Naive thymus-derived CD4-positive, alpha-beta T cell (primary cell): Measurements from ENCODE around the gene ZFYVE28. TPM values are rescaled to one million over a fixed set of nuclear protein-coding genes. Genes with fewer than 3 reads are reported as not detected.
"Not testable (repeated sequence)": the region's sequence is repeated elsewhere in the genome, so short reads cannot be mapped to it uniquely, and the experiment has no call there.

ENCODE experiments used
- ATAC-seq: fragments of 150-1000 bp; cut with Tn5 transposase; 2 replicates; pipeline ENCODE4 v1.10.0; 2021; ENCODE audit warnings: mild to moderate bottlenecking, moderate library complexity
- CTCF ChIA-PET: fragments of 350-600 bp; sonication (Branson Sonifier 250); formaldehyde crosslinking; loops from one replicate; lab custom pipeline; 2021; ENCODE audit warnings: antibody characterized with exemption; lab: Charles Lee
- POLR2A ChIA-PET: fragments of 350-600 bp; sonication (Branson Sonifier 250); formaldehyde crosslinking; loops from one replicate; lab custom pipeline; 2021; ENCODE audit warnings: antibody characterized with exemption, inconsistent platforms; lab: Charles Lee
- DNase-seq, 9 donors: peaks; one replicate each; pipeline versions ENCODE4 v3.0.0 to v3.0.0-alpha.2; 2020 to 2022; ENCODE audit warnings: mixed read lengths in 1 of 9
- H3K27ac ChIP-seq: one replicate; pipeline ENCODE4 v1.7.0; 2013; ENCODE audit warnings: mild to moderate bottlenecking, low read depth, low read length, moderate library complexity
- H3K27me3 ChIP-seq, 2 donors: one replicate each; pipeline ENCODE4 v1.7.0; 2013; ENCODE audit warnings: low read length in 2 of 2, mild to moderate bottlenecking in 2 of 2, moderate library complexity in 2 of 2; ENCODE audit not compliant: control insufficient read depth in 2 of 2, insufficient read depth in 2 of 2
- H3K36me3 ChIP-seq, 3 experiments: 1 replicate in 2 of 3; 2 replicates in 1 of 3; pipeline ENCODE4 v1.7.0; 2013; ENCODE audit warnings: low read length in 3 of 3, mild to moderate bottlenecking in 3 of 3, moderate library complexity in 1 of 3; ENCODE audit not compliant: insufficient read depth in 3 of 3, control insufficient read depth in 2 of 3
- H3K4me1 ChIP-seq, 2 donors: one replicate each; pipeline ENCODE4 v1.7.0; 2013; ENCODE audit warnings: low read length in 2 of 2, mild to moderate bottlenecking in 2 of 2, moderate library complexity in 1 of 2; ENCODE audit not compliant: control insufficient read depth in 2 of 2, insufficient read depth in 2 of 2
- H3K4me3 ChIP-seq: 2 replicates; pipeline ENCODE4 v1.7.0; 2013; ENCODE audit warnings: mild to moderate bottlenecking, low read length
- H3K9me3 ChIP-seq, 3 experiments: 1 replicate in 2 of 3; 2 replicates in 1 of 3; pipeline ENCODE4 v1.7.0; 2013; ENCODE audit warnings: low read length in 3 of 3; ENCODE audit not compliant: control insufficient read depth in 2 of 3
- H3K27ac Mint-ChIP-seq, 9 donors: one replicate each; pipeline ENCODE4 v1.8.0; 2020 to 2022; ENCODE audit warnings: mixed read lengths in 9 of 9, mild to moderate bottlenecking in 8 of 9, moderate library complexity in 5 of 9, inconsistent platforms in 2 of 9
- H3K27me3 Mint-ChIP-seq, 5 donors: one replicate each; pipeline ENCODE4 v1.8.0; 2021 to 2022; ENCODE audit warnings: mixed read lengths in 5 of 5, mild to moderate bottlenecking in 1 of 5
- H3K36me3 Mint-ChIP-seq, 5 donors: one replicate each; pipeline ENCODE4 v1.8.0; 2020 to 2022; ENCODE audit warnings: mixed read lengths in 5 of 5, mild to moderate bottlenecking in 3 of 5, inconsistent platforms in 1 of 5
- H3K4me1 Mint-ChIP-seq, 7 donors: one replicate each; pipeline ENCODE4 v1.8.0; 2020 to 2022; ENCODE audit warnings: mixed read lengths in 7 of 7, mild to moderate bottlenecking in 3 of 7, inconsistent platforms in 1 of 7
- H3K4me3 Mint-ChIP-seq, 10 donors: one replicate each; pipeline ENCODE4 v1.8.0; 2020 to 2022; ENCODE audit warnings: mild to moderate bottlenecking in 10 of 10, mixed read lengths in 10 of 10, moderate library complexity in 6 of 10, inconsistent platforms in 2 of 10
- H3K9me3 Mint-ChIP-seq, 11 donors: one replicate each; pipeline ENCODE4 v1.8.0; 2020 to 2022; ENCODE audit warnings: mixed read lengths in 11 of 11, mild to moderate bottlenecking in 4 of 11, inconsistent platforms in 1 of 11, moderate library complexity in 1 of 11
- intact Hi-C, 2 donors: fragments of 100-400 bp; cut with micrococcal nuclease; formaldehyde crosslinking; loops; one replicate each; pipeline ENCODE4 v1.15.1; 2023
- polyA plus RNA-seq, 2 donors: library from polyadenylated mRNA; unstranded; fragments of 300-500 nt; fragmentation: Illumina TruSeq; gene quantifications; one replicate each; pipeline ENCODE4 v1.2.3, GENCODE V29; 2021
- total RNA-seq, 6 experiments: library from RNA in 5 of 6; stranded (reverse) in 5 of 6; gene quantifications; 1 replicate in 5 of 6; 2 replicates in 1 of 6; pipeline ENCODE4 v1.2.3 and lab custom pipeline; 2021 to 2026

ZFYVE28 gene
- total and polyA plus RNA-seq, 7 experiments from 2014 or later, result 6.1 to 26.5 (median 15.9) TPM

DNA sequence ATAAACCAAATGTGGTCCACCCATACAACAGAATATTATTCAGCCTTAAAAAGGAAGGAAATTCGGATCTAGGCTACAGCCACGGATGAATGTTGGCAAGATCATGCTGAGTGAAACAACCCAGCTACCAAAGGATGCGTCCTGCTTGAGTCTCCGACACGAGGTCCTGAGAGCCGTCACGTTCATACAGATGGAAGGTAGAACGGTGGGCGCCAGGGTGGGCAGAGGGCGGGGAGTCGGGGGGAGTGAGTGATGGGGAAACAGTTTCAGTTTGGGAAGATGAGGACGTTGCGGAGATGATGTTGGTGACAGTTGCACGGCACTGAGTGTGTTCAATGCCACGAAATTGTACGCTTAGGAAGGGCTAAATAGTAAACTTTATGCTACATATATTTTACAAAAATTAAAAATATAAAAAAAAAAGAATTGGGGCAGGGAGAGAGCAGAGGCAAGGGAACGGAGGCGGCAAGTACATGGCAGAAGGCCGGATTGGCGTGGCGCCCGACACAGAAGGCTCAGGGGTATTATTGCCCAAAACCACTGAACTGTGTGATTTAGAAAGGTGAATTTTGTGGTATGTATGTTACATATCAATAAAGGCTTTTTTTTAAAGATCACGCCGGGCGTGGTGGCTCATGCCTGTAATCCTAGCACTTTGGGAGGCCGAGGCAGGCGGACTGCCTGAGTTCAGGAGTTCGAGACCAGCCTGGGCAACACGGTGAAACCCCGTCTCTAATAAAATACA, 141.7 kb downstream of the ZFYVE28 start:
- CTCF ChIA-PET, result no interaction called here
- no peak for DNase-seq

DNA sequence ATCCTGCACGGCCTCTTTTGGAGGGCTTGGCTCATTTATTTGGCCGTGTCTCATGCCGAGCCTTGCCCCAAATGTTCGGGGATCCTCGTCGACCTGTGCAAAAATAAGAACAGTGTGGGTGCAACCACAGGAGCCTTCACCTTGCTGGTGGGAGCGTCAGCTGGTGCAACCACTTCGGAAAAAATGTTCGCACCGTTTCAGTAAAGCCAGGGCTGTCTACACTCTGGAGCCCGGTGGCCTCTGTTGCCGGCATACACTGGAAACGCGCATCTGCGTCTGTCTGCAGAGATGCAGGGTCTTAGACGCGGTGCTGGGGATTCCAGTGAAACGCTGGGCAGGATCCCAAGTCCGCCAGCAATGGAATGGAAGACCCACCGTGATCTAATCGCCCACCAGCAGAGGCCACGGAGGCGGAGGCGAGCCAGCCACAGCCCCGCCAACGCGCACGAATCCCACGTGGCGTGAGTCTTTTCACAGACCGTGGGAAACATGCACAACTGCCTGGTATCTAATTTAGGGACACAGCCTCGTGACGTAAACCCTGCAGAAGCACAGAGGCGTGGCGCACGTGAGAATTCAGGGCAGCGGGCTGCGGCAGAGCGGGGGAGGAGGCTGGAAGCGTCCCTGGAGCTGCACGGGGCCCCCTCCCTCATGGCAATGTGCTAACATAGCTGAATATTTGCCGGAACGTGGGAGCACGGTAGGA, 142.7 kb downstream of the ZFYVE28 start:
- Histone ChIP-seq H3K27me3 (no peaks in the 10 kb centered on the region), H3K4me1 (peaks cover 2% of the 10 kb centered on the region in 2 donors), H3K27ac (no peak overlapping the region), H3K36me3 (no peaks in the 10 kb centered on the region), H3K9me3 (no peaks in the 10 kb centered on the region), H3K4me3 (no peak overlapping the region)
- Mint-ChIP-seq H3K4me1 (peaks cover 0 to 16% (median 9%) of the 10 kb centered on the region in 7 donors), H3K4me3 (no peak overlapping the region), H3K27ac (no peak overlapping the region), H3K9me3 (no peaks in the 10 kb centered on the region), H3K36me3 (peaks cover 0 to 7% (median 3%) of the 10 kb centered on the region in 5 donors), H3K27me3 (no peaks in the 10 kb centered on the region)
- POLR2A ChIA-PET, result interaction anchor here (1.1 kb wide), 1 partner anchor 14 kb away, joined by 4 read pairs; the partner anchor contains the start of gene MXD4
- ATAC-seq (no peak), DNase-seq (no peak)
- intact Hi-C loops, result no loop called here
- CTCF ChIA-PET, result no interaction called here

More for the DNA sequence above, 141.7 kb downstream of the ZFYVE28 start:
- H3K9me3 Mint-ChIP-seq, result no peaks in the 10 kb centered on the region
- H3K36me3 ChIP-seq, result no peaks in the 10 kb centered on the region
- H3K27me3 ChIP-seq, result no peaks in the 10 kb centered on the region
- peaks cover 10 to 26% (median 20%) of the 10 kb centered on the region in 7 donors for H3K4me1 Mint-ChIP-seq
- H3K4me3 ChIP-seq, result no peak overlapping the region
- H3K4me3 Mint-ChIP-seq, result no peak overlapping the region
- intact Hi-C loops, result no loop called here
- ATAC-seq, result no peak
- H3K27ac ChIP-seq, result no peak overlapping the region
- no peaks in the 10 kb centered on the region for H3K27me3 Mint-ChIP-seq
- no peaks in the 10 kb centered on the region for H3K9me3 ChIP-seq
- H3K4me1 ChIP-seq, result peaks cover 12 to 13% of the 10 kb centered on the region in 2 donors
- POLR2A ChIA-PET, result interaction anchor here (1.1 kb wide), 1 partner anchor 15 kb away, joined by 4 read pairs; the partner anchor contains the start of gene MXD4
- H3K27ac Mint-ChIP-seq, result no peak overlapping the region
- peaks cover 0 to 7% (median 3%) of the 10 kb centered on the region in 5 donors for H3K36me3 Mint-ChIP-seq

DNA sequence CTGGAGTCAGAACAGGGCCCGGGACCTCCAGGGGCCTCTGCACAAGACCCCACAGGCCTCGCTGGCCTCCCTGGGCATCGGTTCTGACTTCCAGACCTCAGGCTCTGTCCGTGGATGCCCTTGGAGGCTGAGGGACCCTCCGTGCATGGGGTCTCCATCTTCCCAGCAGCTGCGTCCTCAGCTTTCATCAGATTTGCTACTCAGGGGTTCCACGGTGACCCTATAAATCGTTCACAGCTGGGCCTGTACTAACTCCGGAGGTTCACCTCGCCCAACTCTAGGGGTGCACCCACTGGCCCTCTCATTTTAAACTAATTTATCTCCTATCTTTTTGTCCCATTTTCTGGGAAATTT, 143.4 kb downstream of the ZFYVE28 start:
- H3K27me3 Mint-ChIP-seq, H3K36me3 ChIP-seq, H3K4me3 Mint-ChIP-seq, H3K4me1 Mint-ChIP-seq, ATAC-seq, H3K27ac Mint-ChIP-seq, H3K27ac ChIP-seq, CTCF ChIA-PET, H3K27me3 ChIP-seq, H3K4me1 ChIP-seq, H3K4me3 ChIP-seq, POLR2A ChIA-PET, intact Hi-C loops, H3K36me3 Mint-ChIP-seq, DNase-seq, H3K9me3 ChIP-seq, H3K9me3 Mint-ChIP-seq: not testable (repeated sequence)

DNA sequence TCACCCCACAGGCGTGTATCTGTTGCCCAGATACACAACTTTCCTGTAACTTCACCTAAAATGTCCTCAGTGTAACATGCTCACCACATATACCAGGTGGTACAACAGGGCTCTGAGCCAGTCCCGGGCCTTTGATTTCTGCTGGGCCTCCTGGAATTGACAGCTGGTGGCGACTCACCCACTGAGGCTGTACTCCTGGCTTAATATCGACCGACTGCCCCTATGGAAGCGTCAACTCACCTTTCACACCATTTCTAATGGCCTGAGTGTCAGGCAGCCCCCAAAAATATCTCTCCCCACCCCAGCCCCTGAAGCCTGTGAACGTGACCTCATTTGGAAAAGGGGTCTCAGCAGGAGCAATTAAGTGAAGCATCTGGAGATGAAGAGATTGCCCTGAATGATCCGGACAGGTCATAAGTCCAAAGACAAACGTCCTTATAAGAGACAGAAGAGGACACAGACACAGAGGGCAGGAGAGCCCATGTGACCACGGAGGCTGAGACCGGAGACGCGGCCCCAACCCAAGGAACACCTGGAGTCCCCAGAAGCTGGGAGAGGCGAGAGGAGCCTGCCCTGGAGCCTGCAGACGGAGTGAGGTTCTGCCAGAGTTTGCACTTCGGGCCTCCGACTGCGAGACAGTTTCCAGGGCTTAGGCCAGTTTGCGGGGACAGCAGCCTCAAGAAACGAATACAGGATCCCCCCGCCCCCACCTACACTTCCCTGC, 144.0 kb downstream of the ZFYVE28 start:
- no peak overlapping the region for H3K4me3 ChIP-seq
- no peak overlapping the region for H3K27ac ChIP-seq
- intact Hi-C loops, result no loop called here
- H3K4me1 ChIP-seq, result no peaks in the 10 kb centered on the region
- H3K36me3 Mint-ChIP-seq, result peaks cover 0 to 7% (median 3%) of the 10 kb centered on the region in 5 donors
- H3K27ac Mint-ChIP-seq, result no peak overlapping the region
- DNase-seq, result no peak
- H3K4me1 Mint-ChIP-seq, result peaks cover 0 to 4% (median 0%) of the 10 kb centered on the region in 7 donors
- no peaks in the 10 kb centered on the region for H3K36me3 ChIP-seq
- no peaks in the 10 kb centered on the region for H3K27me3 ChIP-seq
- H3K4me3 Mint-ChIP-seq, result no peak overlapping the region
- H3K9me3 Mint-ChIP-seq, result no peaks in the 10 kb centered on the region
- H3K9me3 ChIP-seq, result no peaks in the 10 kb centered on the region
- no peak for ATAC-seq
- H3K27me3 Mint-ChIP-seq, result no peaks in the 10 kb centered on the region
- POLR2A ChIA-PET, result no interaction called here
- CTCF ChIA-PET, result no interaction called here

DNA sequence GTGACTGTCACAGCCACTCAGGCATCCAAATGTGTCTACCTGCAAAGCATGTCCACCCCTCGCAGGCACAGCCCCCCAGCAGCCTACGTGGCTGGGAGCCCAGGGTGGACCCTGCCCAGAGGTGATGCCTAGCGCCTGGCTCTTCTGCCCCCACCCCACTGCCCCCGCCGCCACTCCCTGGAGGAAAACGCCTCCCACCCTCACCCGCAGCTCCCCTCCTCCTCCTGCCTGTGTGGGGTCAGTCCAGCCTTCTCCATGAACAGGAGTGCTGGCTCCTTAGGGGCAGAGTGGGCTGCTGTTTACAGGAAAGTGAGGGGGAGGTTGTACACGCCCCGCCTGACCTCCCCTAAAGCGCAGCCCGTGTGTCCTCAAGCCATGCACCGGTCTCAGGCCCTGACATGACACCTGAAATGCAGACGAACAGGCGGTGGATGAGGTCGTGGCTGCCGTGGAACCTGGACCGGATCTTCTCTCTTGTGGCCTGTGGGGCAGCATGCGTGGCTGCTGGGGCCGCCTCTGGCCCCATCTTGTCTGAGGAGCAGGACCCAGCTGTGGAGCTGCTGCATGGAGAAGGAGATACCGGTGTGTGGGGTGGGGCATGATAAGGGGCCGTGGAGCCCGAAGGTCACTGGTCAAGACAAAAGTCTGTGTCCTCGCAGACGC, 144.7 kb downstream of the ZFYVE28 start:
- DNase-seq, result no peak
- H3K4me3 Mint-ChIP-seq, result no peak overlapping the region
- CTCF ChIA-PET, result no interaction called here
- peaks cover 0 to 8% (median 3%) of the 10 kb centered on the region in 5 donors for H3K36me3 Mint-ChIP-seq
- ATAC-seq, result peak; percentile 7
- Histone ChIP-seq H3K36me3 (no peaks in the 10 kb centered on the region), H3K27me3 (no peaks in the 10 kb centered on the region), H3K27ac (no peak overlapping the region), H3K9me3 (no peaks in the 10 kb centered on the region), H3K4me1 (no peaks in the 10 kb centered on the region), H3K4me3 (no peak overlapping the region)
- H3K4me1 Mint-ChIP-seq, result peaks cover 0 to 4% (median 0%) of the 10 kb centered on the region in 7 donors
- no peaks in the 10 kb centered on the region for H3K27me3 Mint-ChIP-seq
- no peak overlapping the region for H3K27ac Mint-ChIP-seq
- H3K9me3 Mint-ChIP-seq, result peaks cover 0 to 1% (median 0%) of the 10 kb centered on the region in 11 donors
- POLR2A ChIA-PET, result interaction anchor here (1.1 kb wide), 1 partner anchor 11 kb away, joined by 3 read pairs; no protein-coding TSS in a partner anchor
- intact Hi-C loops, result no loop called here

DNA sequence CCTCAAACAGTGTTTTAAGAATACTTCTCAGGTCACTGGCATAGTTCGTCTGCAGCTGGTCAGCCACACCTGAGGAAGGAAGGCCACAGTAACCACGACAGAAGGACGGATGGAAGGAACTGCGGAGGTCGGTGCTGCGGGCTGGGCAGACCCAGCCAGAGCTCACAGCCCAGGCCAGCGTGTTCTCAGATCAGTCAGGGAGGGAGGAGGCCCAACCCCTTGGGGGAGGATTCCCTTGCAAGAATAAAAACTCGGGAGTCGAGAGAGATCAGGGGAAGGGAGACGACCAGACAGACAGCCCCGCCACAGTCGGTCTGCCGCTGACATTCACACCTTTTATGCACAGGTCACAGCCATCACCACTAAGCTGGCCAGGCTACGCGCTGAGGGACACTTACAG, 145.2 kb downstream of the ZFYVE28 start:
- Histone ChIP-seq H3K4me1 (no peaks in the 10 kb centered on the region), H3K27me3 (no peaks in the 10 kb centered on the region), H3K4me3 (no peak overlapping the region), H3K36me3 (no peaks in the 10 kb centered on the region), H3K27ac (no peak overlapping the region), H3K9me3 (no peaks in the 10 kb centered on the region)
- Mint-ChIP-seq H3K27ac (no peak overlapping the region), H3K9me3 (peaks cover 0 to 1% (median 0%) of the 10 kb centered on the region in 11 donors), H3K4me1 (peaks cover 0 to 4% (median 0%) of the 10 kb centered on the region in 7 donors), H3K27me3 (no peaks in the 10 kb centered on the region), H3K36me3 (peaks cover 0 to 8% (median 3%) of the 10 kb centered on the region in 5 donors), H3K4me3 (no peak overlapping the region)
- ChIA-PET POLR2A (interaction anchor here (1.1 kb wide), 1 partner anchor 10 kb away, joined by 3 read pairs; no protein-coding TSS in a partner anchor), CTCF (no interaction called here)
- intact Hi-C loops, result no loop called here
- DNase-seq (no peak), ATAC-seq (no peak)
